Measurements from ENCODE around the gene UBALD2. TPM values are rescaled to one million over a fixed set of nuclear protein-coding genes. Genes with fewer than 3 reads are reported as not detected.

The UBALD2 gene
- total and polyA plus RNA-seq, 2 of the 13 experiments (the other 11 are each of a cell fraction or from before 2014, with no cell fraction given): 3.3 to 89.7 TPM

DNA sequence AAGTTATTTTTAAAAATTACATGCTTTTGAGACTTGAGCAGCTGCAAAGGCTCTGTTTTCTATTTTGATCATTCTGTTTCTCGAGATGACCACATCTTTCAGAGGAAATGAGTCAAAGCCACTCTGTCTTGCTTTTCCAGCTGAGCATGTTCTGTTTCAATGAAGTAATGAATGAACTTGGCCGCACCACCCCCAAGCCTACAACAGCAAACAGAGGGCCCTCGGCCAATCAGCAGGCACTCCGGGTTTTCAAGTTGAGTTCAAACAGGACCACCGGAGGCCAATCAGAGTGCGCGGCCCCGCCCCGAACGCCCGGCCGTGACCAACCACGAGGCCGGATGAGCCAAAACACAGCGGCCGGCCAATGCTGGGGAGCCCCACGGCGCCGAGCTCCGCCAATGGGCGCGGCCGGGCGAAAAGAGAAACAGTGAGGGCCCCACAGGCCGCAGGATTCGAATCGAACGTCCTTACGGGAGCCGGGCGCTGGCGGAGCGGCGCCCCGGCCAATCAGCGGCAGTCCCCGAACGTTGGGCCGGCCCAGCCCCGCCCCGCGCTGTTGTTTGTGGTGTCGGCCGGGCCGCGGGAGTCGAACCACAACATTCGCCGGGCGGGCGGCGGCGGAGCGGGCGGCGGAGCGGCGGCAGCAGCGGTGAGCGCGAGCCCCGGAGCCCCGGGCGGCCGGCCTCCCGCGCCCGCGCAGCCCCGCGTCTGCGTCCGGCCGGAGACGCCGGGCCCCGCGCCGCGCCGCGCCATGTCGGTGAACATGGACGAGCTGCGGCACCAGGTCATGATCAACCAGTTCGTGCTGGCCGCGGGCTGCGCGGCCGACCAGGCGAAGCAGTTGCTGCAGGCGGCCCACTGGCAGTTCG lies at the start of gene UBALD2 (continued):
- TF ChIP-seq, protein P1, sequence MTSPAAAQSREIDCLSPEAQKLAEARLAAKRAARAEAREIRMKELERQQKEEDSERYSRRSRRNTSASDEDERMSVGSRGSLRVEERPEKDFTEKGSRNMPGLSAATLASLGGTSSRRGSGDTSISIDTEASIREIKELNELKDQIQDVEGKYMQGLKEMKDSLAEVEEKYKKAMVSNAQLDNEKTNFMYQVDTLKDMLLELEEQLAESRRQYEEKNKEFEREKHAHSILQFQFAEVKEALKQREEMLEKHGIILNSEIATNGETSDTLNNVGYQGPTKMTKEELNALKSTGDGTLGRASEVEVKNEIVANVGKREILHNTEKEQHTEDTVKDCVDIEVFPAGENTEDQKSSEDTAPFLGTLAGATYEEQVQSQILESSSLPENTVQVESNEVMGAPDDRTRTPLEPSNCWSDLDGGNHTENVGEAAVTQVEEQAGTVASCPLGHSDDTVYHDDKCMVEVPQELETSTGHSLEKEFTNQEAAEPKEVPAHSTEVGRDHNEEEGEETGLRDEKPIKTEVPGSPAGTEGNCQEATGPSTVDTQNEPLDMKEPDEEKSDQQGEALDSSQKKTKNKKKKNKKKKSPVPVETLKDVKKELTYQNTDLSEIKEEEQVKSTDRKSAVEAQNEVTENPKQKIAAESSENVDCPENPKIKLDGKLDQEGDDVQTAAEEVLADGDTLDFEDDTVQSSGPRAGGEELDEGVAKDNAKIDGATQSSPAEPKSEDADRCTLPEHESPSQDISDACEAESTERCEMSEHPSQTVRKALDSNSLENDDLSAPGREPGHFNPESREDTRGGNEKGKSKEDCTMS (CRISPR knock-in tag; conservative IDR thresholded peaks at IDR 0.05): no peak
- TF ChIP-seq HNRNPLL (IDR thresholded peaks at IDR 0.05; ENCODE audit: low read depth, low read length, poor library complexity, severe bottlenecking) (peak; percentile 81), KDM2A (CRISPR knock-in tag; IDR thresholded peaks at IDR 0.05; ENCODE audit: borderline replicate concordance, low read depth) (peak; percentile 21; the same call in 1 of the 2 replicates), ZSCAN20 (CRISPR knock-in tag; IDR thresholded peaks at IDR 0.05; ENCODE audit: borderline replicate concordance) (0 out of 2 replicates have a peak, but pooled peaks have one; percentile 71), PAF1 (CRISPR knock-in tag; IDR thresholded peaks at IDR 0.05) (no peak), MTF2 (CRISPR knock-in tag; IDR thresholded peaks at IDR 0.05; ENCODE audit: borderline replicate concordance) (no peak), NR1H2 (CRISPR knock-in tag; IDR thresholded peaks at IDR 0.05; ENCODE audit: borderline replicate concordance, low read depth) (no peak), NFE2L2 (IDR thresholded peaks at IDR 0.05; ENCODE audit: low read length) (no peak), ZSCAN22 (CRISPR knock-in tag; IDR thresholded peaks at IDR 0.05) (no peak), ZSCAN12 (CRISPR knock-in tag; IDR thresholded peaks at IDR 0.05) (0 out of 2 replicates have a peak, but pooled peaks have one; percentile 73), TBX3 (IDR thresholded peaks at IDR 0.05; ENCODE audit: borderline replicate concordance) (peak; percentile 73), ZNF75D (CRISPR knock-in tag; IDR thresholded peaks at IDR 0.05; ENCODE audit: borderline replicate concordance) (no peak), MAZ (IDR thresholded peaks at IDR 0.05; ENCODE audit: borderline replicate concordance, low read depth, low read length) (peak; percentile 70; the same call in 1 of the 2 replicates), MAZ (CRISPR knock-in tag; IDR thresholded peaks at IDR 0.05; ENCODE audit: low read depth) (peak; percentile 45; the same call in 1 of the 2 replicates), SALL1 (CRISPR knock-in tag; IDR thresholded peaks at IDR 0.05) (peak; percentile 53; the same call in 1 of the 2 replicates)
- TF ChIP-seq, protein P2, sequence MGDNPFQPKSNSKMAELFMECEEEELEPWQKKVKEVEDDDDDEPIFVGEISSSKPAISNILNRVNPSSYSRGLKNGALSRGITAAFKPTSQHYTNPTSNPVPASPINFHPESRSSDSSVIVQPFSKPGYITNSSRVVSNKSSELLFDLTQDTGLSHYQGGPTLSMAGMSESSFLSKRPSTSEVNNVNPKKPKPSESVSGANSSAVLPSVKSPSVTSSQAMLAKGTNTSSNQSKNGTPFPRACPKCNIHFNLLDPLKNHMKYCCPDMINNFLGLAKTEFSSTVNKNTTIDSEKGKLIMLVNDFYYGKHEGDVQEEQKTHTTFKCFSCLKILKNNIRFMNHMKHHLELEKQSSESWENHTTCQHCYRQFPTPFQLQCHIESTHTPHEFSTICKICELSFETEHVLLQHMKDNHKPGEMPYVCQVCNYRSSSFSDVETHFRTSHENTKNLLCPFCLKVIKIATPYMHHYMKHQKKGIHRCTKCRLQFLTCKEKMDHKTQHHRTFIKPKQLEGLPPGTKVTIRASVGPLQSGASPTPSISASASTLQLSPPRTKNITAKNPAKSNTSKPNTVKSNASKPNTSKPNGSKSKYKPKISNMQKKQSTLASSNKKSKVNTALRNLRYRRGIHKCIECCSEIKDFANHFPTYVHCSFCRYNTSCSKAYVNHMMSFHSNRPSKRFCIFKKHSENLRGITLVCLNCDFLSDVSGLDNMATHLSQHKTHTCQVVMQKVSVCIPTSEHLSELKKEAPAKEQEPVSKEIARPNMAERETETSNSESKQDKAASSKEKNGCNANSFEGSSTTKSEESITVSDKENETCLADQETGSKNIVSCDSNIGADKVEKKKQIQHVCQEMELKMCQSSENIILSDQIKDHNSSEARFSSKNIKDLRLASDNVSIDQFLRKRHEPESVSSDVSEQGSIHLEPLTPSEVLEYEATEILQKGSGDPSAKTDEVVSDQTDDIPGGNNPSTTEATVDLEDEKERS (CRISPR knock-in tag; IDR thresholded peaks at IDR 0.05): no peak
- TF ChIP-seq, protein P3, sequence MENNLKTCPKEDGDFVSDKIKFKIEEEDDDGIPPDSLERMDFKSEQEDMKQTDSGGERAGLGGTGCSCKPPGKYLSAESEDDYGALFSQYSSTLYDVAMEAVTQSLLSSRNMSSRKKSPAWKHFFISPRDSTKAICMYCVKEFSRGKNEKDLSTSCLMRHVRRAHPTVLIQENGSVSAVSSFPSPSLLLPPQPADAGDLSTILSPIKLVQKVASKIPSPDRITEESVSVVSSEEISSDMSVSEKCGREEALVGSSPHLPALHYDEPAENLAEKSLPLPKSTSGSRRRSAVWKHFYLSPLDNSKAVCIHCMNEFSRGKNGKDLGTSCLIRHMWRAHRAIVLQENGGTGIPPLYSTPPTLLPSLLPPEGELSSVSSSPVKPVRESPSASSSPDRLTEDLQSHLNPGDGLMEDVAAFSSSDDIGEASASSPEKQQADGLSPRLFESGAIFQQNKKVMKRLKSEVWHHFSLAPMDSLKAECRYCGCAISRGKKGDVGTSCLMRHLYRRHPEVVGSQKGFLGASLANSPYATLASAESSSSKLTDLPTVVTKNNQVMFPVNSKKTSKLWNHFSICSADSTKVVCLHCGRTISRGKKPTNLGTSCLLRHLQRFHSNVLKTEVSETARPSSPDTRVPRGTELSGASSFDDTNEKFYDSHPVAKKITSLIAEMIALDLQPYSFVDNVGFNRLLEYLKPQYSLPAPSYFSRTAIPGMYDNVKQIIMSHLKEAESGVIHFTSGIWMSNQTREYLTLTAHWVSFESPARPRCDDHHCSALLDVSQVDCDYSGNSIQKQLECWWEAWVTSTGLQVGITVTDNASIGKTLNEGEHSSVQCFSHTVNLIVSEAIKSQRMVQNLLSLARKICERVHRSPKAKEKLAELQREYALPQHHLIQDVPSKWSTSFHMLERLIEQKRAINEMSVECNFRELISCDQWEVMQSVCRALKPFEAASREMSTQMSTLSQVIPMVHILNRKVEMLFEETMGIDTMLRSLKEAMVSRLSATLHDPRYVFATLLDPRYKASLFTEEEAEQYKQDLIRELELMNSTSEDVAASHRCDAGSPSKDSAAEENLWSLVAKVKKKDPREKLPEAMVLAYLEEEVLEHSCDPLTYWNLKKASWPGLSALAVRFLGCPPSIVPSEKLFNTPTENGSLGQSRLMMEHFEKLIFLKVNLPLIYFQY (CRISPR knock-in tag; IDR thresholded peaks at IDR 0.05; ENCODE audit: borderline replicate concordance): peak; percentile 77; the same call in 1 of the 2 replicates

All from HepG2 (cell line).